GM21576 (cell line): Measurements from ENCODE around the gene ATP5PD.
"Not testable (repeated sequence)": the region's sequence is repeated elsewhere in the genome, so short reads cannot be mapped to it uniquely, and the experiment has no call there.

Experiments used
- ATAC-seq: cut with Tn5 transposase; IDR thresholded peaks from one replicate; pipeline ENCODE4 v1.9.1; 2021; ENCODE audit warnings: mild to moderate bottlenecking, moderate library complexity; ENCODE audit not compliant: unreplicated experiment

The ATP5PD gene

DNA sequence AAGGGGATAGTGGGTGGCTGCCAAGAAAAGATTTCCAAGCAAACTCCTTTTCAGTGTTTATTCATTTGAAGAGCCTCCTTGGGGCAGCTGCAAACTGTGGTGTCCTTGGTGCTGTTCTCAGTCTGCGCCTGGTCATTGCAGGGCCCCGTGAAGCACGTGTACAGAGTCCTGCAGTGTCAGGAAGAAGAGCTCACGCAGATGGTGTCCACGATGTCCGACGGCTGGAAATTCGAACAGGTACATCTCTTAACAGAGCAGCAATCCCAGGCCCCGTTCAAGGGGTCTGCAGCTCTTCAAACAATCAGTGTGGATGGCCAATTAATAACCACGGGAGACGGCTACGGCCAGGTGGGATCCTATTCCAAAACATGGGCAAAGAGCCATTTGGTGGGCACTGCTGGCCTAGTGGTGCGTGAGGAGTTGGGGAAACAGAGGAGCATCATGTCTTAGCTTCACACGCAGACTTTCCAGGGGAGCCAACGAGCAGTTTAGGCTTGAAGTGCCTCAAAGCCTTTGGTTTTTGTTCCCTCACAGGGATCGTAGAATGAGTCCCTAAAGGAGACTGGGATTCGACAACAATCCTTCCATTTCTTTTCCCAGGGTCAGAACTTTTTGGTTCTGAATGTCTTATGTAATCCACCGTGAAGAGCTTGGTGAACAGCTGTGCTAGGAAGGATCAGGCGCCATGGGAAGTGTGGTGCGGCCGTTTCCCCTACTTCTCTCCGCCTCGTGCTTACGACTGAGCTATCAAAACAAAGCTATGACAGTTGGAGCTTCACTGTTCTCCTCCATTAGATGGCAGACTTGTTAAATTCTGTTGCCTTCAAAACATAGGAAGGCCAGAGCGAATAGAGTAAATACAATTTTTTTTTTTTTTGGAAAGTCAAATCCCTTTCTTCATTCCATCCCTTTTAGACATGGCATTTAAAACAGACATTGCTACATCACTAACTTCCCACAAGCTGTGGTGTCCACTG is 12.9 kb upstream of the ATP5PD start:
- ATAC-seq = no peak

DNA sequence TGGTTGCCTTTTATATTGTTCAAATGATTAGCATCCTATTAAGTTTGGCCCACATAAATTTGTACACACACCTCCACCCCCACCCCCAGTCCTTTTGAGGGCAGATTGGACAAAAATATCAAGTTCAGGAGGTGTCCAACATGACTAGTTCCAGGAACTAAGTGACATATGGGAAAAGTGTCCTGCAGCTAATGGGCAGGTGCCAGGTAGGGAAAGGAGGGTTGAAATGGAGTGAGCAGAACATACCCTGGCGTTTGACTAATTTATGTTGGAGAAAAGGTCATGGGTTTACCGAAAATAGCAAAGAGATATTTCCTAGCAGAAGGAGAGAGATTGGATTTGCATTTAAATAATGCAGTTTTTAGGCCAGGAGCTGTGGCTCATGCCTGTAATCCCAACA is 5.2 kb upstream of the ATP5PD start:
- ATAC-seq = no peak

DNA sequence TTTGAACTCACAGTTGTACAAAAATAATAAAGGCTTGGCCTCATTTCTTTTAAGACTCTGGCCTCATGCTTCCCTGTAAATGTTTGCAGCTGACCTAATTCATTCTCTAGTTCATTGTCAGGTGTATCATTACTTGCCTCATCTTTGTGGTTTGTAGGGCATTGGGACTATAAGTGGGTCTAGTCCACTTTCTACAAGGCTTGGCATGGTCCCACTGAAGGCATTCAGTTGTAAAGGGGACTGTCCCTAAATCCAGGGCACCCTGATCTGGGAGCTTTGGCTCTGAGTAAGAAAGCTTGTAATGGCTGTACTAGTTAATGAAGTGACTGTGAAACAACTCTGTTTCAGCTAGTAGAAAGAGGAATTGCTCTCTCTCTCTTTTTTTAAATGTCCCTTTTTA is 2.9 kb upstream of the ATP5PD start:
- ATAC-seq = no peak

DNA sequence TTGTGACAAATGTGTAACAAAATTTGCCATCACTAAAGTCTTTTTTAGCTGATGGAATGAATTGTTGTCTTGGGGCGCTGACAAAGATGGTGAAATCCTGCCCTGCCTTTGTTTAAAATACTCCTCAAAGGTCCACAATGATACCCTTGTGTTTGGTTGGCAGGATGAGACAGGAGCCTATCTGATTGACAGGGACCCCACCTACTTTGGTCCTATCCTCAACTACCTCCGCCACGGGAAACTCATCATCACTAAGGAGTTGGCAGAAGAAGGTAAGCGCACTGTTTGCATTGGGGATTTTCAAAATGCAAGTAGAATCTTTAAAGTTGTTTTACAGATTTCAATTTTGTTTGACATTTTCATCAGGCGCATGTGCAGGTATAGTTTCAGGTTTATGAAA is 2.3 kb upstream of the ATP5PD start:
- no peak for ATAC-seq

DNA sequence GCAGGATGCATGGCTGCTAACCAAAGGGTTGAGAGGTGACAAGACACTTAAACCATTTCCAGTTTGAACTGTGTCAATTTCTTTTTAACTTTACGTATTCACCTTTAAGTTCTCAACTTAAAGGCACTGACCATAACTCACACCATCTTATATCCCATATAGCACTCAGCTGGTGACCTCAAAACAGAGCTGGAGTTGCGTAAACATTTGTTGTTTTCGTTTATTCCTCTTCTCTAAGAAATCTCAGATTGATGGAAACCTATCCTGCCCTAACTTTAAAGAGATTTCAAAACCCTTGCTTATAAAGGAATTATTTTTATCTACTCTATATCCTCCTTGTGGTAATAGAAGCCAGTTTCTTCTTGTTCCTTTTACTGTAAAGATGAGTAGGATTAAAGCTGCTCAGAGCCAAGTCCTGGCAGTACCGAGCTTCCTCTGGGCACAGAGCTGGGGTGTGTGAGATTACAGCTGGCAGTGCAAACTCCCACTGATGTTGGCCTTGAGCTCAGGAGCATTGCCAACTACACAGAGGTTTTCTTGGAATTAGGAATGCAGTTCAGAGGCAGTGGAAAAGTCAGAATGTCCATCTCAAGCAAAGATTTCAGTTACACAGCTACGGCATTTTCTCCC is 1.6 kb upstream of the ATP5PD start:
- ATAC-seq = no peak

DNA sequence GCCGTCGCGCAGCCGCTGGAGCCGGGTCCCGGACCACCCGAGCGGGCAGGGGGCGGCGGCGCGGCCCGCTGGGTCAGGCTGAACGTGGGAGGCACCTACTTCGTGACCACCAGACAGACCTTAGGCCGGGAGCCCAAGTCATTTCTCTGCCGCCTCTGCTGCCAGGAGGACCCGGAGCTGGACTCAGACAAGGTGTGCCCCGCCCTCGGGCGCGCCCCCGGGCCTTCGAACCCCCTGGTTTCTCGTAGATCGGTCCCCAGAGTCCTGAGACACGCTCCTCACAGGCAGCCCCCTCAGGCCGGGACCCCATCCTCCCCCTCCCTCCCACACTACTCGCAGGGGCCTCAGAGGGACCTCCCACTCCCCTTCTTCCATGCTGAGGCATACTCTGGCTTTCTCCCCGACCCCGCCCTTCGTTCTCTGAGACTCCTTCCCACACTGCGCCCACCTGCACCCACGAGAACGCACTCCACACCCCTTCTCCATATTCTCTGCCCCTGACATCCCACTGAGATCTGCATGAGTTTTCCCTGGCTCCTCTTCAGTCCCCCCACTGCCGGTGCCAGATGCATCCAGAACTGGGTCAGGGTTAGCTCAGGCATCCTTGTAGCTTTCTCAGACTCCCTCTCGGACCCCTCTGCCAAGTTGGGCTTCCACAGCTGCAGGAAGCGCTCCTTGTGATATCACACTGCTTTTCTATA is 779 bp upstream of the ATP5PD start:
- ATAC-seq = peak; percentile 8

DNA sequence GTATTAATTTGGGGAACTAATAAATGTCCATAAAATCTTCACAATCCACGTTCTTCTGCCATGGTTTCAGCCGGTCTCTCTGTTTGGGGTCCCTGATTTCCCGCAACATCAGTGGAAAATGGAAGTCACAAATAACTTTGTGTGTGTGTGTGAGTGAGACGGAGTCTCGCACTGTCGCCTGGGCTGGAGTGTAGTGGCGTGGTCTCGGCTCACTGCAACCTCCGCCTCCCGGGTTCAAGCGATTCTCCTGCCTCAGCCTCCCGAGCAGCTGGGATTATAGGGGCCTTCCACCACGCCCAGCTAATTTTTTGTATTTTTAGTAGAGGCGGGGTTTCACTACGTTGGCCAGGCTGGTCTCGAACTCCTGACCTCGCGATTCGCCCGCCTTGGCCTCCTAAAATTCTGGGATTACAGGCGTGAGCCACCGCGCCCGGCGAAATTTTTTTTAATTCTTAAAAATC is 793 bp downstream of the ATP5PD start:
- not testable (repeated sequence) for ATAC-seq

DNA sequence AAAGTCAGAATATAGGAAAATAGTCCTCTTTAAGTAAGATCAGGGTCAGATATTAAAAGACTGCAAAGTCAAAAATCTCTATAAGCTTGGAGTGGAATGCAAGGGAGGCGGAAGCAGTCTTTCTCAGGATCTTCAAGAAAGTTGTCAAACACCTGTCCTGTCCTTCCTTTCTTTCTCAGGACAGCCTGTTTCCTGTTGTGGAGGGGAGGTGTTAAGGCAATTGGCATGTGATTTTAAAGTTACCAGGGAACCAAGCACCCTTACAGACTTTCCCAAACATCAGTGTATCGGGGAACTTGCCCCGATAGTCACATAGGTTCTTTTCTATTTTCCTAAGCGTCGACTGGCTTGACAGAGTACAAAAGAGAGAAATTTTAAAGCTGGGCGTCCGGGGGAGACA is 2.1 kb downstream of the ATP5PD start:
- ATAC-seq = no peak

DNA sequence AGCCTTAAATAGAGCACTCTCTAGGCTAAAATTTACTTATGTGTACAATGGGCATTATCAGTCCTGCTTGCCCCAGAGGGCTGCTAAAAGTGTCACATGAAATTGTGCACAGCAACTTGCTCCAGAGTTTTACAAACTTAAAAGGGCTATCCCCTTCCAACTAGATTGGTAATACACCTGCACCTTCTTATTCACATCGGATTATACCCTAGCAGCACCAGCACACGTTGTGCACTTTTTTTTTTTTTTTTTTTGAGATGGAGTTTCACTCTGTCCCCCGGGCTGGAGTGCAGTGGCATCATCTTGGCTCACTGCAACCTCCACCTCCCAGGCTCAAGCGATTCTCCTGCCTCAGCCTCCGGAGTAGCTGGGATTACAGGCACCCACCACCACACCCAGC is 3.0 kb downstream of the ATP5PD start:
- not testable (repeated sequence) for ATAC-seq

DNA sequence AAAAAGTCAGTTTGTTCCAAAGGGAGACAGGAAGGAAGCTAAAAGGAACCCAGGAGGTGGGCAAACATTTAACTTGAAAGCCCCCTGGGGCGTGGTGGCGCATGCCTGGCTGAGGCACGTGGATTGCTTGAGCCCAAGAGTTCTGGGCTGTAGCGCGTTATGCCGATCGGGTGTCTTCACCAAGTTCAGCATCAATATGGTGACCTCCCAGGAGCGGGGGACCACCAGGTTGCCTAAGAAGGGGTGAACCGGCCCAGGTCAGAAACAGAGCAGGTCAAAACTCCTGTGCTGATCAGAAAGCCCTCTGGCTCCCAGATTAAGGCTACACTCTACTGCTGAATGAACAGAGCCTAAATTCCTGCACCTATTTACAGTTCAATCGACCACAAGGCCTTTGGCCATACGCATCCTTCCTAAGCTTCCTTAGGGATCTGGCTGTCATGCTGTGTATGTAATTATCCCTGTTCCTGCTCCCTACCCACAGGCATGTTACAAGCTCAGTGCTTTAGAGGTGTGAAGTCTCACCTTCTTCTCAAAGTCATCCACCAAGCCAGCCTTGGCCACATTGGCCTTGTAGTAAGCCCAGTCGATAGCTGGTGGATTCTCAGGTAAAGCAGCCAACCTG is 5.0 kb downstream of the ATP5PD start:
- ATAC-seq = no peak

DNA sequence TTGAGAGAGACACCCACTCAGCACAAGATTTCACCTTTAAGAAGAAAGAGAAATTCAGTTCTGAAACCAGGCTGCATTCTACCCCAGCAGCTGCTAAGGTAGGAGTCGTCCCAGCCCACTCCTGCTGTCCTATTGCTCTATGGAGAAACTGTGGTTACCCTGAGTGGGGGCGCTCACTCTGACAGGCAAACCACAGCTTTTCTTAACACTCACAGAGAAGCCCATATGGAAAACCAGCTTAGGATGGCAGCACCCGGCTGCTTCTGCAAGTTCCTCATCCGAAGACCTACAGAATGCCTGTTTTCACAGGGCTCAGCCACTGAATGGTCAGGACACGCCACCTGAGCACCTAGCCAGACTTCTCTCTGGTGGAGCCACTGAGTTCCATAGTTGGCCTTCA is 7.5 kb downstream of the ATP5PD start:
- no peak for ATAC-seq

DNA sequence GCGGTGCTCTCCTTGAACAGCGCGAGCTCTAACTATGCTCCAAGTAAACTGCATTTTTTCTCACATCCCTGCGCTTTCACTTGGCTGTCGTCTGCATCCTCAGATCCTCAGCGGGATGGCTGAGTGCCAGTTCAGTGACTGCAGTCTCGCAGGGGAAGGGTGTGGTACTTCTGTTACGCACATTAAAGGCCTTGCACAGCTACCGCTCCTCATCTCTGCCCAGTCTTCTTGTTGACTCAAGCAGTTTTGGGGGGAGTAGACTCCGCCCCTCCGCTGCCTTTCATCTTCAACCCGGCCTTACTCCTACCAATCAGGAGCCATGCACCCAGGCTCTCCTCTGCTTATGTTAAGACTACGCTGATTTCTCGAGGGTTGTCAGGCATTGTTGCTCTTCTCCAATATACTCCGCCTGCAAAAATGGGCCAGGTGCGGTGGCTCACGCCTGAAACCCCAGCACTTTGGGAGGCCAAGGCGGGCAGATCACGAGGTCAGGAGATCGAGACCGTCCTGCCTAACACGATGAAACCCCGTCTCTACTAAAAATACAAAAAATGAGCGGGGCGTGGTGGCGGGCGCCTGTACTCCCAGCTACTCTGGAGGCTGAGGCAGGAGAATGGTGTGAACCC is 10.0 kb downstream of the ATP5PD start:
- no peak for ATAC-seq

DNA sequence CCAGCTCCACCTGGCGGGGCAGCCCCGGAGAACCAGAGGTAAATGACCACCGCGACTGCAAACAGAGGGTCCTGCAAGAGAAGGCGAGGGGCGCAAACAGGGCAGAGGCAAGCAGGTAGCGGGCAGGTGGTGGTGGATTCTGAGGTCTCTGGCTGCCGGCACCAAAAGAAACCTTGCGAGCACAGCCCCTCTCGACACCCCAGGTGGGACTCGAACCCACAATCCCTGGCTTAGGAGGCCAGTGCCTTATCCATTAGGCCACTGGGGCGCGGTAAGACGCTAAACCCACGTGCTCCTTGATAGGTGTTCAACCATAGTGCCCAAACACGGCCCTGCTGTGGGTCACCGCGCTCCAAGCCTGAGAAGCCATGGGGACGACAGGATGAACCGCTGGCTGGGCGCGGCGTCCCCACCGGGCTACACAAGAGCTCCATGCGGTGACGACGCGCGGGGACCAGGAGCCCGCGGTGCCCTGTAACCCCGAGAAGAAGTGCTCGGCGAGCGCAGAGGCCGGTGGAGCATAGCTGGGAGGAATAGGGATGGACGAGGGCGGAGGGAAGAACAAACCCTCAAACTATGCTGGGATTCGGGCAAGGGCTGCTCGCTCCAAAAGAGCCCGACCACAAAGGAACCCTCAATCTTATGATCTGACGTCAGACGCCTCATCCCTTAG is 12.4 kb downstream of the ATP5PD start:
- ATAC-seq = peak; percentile 49

DNA sequence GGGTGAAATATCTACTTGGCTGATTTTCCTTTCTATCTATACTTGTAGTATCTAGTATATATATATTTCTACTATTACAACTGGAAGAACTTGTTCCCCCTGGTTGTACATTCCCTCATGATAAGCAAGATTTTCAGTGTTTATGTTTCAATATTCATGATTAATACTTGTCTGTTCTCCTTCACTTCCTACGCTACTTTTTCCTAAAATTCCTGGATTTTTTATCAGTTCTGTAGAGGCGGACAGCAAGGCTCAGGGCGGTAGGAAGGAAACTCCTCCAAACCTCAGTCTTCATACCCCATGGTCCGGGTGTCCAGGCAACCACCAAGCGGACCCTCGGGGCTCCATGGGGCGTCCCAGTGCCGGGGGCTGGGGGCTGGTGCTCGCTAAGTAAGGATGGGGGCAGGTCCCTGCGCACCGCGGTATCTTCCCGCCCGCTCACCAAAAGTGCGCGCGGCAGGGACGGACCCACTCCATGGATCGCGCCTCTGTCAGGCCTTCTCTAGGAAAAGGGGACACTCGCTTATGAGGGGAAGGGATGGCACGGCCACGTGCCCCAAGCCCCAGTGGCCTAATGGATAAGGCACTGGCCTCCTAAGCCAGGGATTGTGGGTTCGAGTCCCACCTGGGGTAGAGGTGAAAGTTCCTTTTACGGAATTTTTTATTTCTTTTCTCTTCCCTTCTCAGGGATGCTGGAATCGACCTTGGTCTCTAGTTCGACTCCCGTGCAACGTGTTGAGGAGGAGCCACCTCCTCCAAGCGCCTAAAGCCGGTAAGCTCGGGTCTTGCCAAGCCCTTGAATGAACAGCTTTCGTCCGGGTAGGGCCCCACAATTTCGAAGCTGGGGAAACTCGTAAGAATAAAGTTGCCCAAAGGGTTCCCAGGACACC is 13.2 kb downstream of the ATP5PD start:
- ATAC-seq = peak; percentile 34

DNA sequence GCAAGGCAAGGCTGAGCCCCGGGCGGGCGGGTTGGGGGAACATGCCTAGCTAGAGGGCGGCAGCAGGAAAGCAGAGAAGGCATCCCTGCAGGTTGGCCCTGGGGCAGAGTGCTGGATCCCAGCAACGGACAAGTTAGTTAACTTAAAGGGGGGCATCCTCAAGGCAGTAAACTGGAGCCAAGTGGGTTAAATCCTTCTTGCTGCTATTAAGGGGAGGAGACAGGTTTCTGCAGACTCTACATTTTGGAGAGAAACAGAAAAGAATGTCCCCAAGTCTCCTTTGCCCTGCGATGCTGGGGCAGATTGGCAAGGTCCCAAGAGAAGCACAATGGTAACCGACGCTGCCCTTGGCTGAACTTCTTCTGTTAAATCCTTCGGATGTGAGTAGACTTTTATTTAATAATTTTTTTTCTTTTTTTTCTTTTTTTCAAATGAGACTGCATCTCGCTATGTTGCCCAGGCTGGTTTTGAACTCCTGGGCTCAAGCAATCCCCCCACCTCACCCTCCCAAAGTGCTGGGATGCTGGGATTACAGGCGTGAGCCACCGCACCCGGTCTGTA is 14.0 kb downstream of the ATP5PD start:
- no peak for ATAC-seq

DNA sequence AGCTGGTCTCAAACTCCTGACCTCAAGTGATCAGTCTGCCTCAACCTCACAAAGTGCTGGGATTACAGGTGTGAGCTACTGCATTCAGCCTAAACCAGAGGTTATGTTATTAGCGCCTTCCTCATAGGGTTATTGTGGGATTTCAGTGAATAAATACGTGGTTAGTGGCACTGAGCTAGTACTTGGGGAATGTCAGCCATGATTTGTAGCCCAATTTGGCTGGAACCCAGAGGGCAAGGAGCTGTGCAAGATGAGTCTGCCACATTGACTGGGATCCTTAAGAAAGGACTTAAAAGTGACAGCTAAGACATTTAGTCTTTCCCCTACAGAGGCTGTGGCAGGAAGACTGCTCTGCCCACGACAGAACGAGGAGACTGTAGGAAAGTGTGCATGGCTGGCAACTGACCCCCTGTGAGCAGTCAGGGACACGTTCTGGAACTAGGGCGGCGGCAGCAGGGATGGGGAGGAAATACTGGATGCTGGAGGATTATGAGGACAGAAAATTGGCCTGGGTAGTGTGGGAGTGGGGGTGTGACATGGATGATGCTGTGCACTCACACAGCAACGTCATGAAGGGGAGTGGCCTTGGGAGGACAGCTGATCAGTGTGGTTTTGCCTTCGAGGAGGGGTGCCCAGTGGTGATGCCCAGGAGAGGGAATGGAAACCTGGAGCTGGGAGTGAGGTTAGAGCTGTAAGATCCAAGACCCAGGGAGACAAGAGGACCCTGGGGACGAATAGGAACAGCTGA is 14.6 kb downstream of the ATP5PD start:
- no peak for ATAC-seq

DNA sequence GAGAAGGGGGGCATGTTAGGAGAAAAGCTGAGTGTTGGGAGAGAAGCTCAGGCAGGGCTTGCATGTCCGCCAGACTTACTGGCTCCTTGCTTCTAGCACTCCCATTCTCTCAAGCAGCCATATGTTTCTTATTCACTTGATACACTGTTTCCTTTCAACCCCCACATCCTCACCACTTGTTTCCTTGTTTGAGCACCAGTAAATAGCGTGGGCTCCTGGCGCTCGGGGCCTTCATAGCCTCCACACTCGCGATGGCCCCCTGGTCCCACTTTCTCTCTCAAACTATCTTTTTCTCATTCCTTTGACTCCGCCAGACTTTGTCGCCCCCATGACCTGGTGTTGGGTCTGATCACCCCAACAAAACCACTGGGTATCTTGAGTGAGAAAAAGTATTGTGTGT is 16.6 kb downstream of the ATP5PD start:
- ATAC-seq = no peak

DNA sequence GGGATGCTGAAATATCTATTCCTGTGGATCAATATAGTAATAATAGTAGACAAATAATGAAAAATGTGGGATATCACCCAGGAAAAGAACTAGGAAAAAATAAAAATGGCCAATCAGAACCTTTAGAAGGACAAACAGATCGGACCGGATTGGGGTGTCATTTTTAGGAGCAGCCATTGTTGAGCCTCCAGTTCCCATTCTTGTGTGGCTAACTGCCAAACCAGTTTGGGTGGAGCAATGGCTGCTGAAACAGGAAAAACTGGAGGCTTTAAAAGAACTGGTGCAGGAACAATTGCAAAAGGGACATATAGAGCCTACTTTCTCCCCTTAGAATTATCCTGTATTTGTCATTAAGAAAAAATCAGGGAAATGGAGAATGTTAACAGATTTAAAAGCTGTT is 20.1 kb downstream of the ATP5PD start:
- not testable (repeated sequence) for ATAC-seq
